ENCODE results near the gene TMEM117.
"Not testable (repeated sequence)": the region's sequence is repeated elsewhere in the genome, so short reads cannot be mapped to it uniquely, and the experiment has no call there.

TMEM117 gene

DNA sequence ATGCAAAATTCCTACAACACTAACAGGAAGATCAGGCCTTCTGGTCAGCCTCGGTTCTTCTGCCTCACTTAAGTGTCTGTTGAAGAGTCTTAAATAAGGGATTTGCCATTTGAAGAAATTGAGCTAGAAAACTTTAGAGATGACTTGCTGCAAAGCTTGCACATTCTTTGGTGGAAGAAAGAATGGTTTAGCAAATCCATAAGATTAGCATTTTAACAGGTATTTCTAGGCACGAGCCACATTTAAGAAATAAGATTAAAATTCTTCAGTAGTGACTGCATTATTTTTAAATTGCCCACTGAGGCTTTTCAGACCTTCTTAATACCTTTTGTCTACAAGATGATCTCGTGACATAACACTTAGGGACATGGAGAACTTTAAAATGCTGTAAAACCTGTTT is 327.1 kb downstream of the TMEM117 start:
- in situ Hi-C loops (cut with HindIII; ENCODE audit: low sequenced_read_pairs), result no loop called here

DNA sequence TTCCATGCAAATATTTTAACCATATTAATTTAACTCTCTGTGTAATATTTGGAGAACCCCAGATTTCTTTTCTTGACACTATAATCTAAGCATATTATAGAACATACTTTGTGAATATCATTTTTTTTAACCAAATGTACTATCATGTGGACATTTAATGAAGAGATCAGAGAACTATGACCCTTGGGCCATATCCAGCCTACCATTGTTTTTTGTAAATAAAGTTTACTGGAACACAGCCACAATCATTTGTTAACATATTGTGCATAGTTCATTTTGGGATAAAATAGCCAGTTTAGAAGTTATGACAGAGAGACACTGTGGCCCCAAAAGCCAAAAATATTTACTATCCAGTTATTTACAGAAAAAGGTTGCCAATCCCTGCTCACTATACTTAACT is 338.2 kb downstream of the TMEM117 start:
- in situ Hi-C loops (cut with HindIII; ENCODE audit: low sequenced_read_pairs), result no loop called here

DNA sequence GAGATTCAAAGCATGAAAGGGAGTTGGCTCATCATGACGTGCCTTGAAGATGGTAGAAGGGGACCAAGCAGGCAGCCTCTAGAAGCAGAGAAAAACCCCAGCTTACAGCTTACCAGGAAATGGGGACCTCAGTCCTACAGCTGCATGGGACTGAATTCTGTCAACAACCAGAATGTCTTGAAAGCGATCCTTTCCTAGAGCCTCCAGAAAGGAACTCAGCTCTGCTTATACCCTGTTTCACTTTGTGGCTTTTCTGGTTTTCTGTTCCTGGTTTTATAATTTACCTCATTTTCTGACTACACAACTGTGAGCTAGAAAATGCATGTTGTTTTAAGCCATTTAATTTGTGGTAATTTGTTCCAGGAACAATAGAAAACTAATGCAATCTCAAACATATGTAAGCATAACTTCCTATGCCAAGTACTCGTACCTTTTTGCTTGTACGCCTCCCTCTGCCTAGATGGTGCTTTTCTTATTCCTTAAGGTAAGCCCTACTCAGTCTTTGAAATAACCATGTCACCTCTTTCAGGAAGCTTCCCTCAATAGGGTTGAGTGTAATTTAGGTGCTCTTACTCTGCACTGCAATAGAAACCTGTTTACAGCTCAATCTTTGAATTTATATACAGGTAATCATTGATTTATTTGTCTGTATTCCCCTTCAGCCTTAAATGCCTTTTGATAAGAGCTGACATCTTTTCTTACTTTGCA is 348.8 kb downstream of the TMEM117 start:
- in situ Hi-C loops (cut with HindIII; ENCODE audit: low sequenced_read_pairs), result no loop called here

DNA sequence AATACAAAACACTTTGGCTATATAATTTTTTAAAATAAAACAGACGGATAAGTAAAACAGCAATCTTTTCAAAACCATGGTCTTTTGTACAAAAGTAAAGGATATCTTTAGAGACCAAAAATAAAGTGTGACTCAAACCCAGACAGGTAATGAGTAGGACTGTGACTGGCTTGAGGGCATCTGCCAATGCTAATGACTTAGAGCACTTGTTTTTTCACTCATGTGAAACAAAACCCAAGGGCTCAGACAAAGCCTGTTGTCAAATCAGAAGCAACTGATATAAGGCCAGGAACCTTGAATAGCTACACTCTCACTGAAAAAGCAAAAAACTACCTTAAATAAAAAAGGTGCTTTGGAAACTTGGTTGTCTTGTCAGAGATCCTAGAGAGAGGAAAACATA is 357.4 kb downstream of the TMEM117 start:
- in situ Hi-C loops (cut with HindIII; ENCODE audit: low sequenced_read_pairs), result no loop called here

DNA sequence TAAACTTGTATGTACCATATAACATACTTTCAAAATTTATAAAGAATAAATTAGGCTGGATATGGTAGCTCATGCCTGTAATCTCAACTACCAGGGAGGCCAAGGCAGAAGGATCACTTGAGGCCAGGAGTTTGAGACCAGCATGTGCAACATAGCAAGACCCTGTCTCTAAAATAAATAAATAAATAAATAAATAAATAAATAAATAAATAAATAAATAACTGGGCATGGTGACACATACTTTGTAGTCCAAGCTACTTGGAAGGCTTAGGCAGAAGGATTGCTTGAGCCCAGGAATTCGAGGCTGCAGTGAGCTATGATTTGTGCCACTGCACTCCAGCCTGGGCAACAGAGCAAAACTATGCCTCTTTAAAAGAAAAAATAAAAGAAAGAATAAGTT is 359.8 kb downstream of the TMEM117 start:
- in situ Hi-C loops (cut with HindIII; ENCODE audit: low sequenced_read_pairs), result not testable (repeated sequence)

DNA sequence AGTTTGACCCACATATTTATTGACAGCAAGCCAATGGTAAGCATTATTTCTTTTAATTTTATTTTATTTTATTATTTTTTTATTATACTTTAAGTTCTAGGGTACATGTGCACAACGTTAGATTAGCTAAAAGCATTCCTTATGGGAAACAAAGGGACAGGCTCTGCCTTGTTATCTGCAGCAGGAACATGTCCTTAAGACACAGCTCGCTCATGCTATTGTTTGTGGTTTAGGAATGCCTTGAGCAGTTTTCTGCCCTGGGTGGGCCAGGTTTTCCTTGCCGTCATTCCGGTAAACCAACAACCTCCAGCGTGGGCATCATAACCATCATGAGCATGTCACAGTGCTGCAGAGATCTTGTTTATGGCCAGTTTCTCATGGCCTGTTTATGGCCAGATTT is 370.2 kb downstream of the TMEM117 start:
- in situ Hi-C loops (cut with HindIII; ENCODE audit: low sequenced_read_pairs), result no loop called here

DNA sequence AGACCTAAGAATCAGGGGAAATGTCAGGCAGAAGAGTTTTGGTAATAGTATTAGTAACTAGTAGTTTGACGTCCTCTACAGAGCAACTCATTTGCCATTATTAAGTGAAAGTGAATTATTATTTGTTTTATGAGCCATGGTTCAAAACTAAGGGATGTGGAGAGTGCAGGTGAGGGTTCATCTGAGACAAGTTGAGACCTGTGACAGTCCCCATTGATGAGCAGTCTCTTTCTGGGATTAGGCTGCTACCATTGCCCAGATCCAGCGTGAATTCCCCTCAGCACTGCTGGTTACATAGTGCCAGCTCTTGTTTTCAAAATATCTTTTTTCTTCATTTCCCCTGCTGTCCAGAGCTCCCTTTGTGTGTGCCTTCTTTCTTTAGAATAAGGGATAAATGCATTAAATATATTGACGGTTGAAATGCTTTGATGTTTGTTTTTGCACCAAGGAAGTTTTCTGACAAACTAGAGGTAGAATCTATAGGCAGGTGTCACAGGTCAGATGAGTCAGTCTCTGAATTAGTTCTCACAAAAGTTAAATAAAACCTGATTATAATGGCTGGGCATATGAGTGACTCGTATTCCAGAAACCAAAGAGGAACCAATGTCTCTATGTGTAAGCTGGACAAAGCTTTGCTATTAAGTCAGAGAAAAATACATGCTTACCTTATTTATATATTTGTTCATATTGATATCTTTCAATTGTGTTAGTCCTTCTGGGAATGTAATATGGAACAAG is 381.4 kb downstream of the TMEM117 start:
- in situ Hi-C loops (cut with HindIII; ENCODE audit: low sequenced_read_pairs), result no loop called here

DNA sequence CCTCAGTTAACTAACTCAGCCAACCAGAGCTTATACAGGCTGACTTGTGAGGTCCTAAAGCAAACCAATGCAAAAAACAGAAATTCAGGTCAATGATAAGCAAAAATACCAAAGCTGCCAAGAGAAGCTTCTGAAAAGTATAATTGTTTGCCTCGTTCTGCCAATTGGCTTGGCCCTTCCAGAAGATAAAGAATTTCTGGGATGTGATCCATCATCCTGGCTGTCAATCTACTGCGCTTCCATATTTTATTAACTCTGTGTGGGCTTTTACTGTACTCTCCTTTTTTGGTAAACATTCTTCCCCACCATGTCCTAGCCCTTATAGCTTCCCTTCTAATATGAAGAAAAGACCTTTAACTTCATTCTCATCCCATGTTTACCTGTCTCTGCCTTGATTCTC is 387.9 kb downstream of the TMEM117 start:
- in situ Hi-C loops (cut with HindIII; ENCODE audit: low sequenced_read_pairs), result no loop called here

DNA sequence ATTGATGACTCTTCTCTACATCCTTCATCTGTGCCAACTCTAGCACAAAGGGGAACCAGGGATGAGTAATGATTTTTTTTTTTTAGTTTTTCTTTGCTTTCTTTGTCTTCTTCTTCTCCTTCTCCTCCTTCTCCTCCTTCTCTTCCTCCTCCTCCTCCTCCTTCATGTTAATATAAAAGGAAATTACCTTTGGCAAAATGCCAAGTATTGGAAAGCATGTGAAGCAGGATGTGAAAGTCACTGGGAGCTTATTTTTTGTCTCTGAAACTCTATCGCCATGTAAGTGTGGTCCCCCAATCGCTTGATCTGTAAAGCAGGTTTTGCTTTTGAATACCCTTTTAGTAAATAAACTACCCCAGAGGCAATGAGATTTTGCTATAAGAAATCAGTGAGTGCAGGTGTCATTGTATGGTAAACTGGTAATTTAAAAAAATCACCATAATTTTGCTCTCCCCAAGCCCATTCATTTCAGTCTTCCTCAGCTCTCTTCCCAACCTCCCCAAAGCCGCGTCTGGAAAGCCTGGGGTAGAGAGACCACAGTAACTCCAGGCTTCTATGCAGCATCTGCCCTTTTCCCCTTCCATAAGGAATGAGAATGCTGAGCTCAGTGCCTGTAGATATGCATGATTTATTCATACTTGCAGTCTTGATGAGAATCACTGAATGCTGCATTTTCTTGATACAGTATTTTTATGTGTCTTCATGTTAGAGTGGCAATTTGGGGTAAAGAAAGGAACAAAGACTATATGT is 388.7 kb downstream of the TMEM117 start:
- in situ Hi-C loops (cut with HindIII; ENCODE audit: low sequenced_read_pairs), result no loop called here

DNA sequence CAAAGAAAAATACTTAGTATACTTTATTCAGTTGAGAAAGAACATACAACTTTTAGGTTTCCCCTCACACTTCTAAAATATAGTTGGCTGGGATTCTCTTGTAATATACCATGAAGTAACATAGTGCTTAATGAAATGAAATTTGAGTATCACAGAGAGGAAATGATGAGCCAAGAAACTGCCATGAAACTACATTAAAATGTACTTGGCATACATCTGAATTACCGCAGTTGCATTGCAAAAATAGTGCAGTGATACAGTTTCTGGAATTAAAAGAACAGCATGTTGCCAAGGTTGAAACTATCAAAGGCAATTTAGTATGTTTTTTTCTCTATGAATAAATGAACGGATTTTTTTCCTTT is 389.2 kb downstream of the TMEM117 start:
- in situ Hi-C loops (cut with HindIII; ENCODE audit: low sequenced_read_pairs), result no loop called here

DNA sequence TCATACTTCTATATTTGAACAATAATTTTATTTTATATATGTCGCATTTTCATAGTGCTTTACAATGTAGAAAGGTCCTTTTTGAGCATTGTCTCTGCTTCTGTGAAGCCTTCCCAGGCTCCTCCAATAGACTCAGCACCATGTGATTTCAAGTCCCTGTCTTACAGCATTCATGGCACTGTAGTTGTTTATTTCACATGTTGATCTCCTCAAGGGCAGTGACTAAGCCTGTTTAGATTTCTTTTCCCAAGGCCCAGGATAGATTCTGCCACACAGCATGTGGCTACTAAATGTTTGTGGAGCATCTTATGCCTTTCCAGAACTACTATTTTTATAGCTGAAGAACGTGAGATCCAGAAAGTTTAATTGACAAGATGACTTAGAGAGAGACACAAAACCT is 391.7 kb downstream of the TMEM117 start:
- in situ Hi-C loops (cut with HindIII; ENCODE audit: low sequenced_read_pairs), result no loop called here

DNA sequence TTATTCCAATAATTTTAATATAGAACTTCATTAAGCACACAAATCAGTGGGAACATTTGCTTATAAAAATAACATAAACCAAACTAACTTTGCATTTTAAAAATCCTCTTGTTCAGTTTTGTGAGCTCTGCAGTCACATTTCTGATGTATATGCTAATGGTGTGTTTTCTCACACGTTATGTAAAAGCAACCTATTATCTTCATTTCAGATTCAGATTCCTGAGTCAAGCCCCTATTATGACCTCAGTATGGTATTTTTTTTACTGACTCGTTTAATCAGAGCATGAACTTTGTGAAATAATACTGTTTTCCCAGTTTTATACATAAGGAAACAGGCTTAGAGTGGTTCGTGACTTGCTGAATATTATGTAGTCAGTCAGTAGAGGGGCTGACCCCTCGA is 394.0 kb downstream of the TMEM117 start:
- in situ Hi-C loops (cut with HindIII; ENCODE audit: low sequenced_read_pairs), result no loop called here

DNA sequence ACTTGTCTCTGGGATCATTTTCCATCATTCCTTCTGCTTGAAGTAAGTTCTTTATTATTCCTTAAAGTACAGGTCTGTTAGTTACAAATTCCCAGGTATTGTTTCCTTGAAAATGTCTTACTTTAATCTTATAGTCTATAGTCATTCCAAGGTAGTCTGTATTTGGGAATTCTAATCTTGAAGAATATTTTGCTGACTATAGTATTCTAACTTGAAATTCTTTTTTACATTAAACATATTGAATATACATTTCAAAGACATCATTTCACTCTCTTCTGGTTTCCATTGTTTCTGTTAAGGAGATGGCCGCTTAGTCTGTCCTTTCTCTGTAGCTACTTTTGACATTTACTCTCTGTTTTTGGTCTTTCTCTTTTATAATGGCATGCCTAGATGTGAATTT is 399.8 kb downstream of the TMEM117 start:
- in situ Hi-C loops (cut with HindIII; ENCODE audit: low sequenced_read_pairs), result no loop called here

DNA sequence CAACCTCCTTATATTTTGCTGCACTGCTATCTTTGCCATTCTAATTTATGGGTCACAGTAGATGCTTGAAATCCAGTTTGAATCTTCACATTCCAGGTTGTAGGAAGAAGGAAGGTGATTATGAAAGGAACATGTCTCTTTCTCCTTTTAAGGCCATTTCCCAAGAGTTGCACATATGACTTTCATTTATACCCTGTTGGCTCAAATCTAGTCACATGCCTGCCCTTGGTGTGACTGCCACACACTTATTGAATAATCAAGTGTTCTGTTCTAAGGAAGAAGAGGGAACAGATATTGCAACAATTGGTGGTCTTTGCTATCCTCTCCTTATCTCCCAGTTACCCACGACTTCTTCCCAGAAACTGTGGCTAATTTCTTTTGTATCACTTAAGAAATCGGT is 404.3 kb downstream of the TMEM117 start:
- in situ Hi-C loops (cut with HindIII; ENCODE audit: low sequenced_read_pairs), result no loop called here

DNA sequence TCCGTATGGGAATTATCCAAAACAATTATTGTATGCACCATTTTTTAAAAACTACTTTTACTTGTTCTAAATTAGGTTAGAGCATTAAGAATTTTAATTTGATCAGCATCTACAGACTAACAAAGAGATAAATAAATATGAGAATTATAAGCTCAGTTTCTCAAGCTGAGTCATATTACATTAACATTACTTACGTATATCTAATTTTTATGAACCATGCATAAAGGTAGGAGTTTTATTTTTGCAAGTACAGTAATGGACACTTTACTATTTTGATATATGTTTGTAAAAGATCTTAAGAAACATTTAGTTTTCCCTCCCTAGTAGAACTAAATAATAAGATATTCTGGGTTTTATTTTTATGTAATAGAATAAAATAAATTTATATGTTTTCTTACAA is 410.1 kb downstream of the TMEM117 start:
- in situ Hi-C loops (cut with HindIII; ENCODE audit: low sequenced_read_pairs), result no loop called here

DNA sequence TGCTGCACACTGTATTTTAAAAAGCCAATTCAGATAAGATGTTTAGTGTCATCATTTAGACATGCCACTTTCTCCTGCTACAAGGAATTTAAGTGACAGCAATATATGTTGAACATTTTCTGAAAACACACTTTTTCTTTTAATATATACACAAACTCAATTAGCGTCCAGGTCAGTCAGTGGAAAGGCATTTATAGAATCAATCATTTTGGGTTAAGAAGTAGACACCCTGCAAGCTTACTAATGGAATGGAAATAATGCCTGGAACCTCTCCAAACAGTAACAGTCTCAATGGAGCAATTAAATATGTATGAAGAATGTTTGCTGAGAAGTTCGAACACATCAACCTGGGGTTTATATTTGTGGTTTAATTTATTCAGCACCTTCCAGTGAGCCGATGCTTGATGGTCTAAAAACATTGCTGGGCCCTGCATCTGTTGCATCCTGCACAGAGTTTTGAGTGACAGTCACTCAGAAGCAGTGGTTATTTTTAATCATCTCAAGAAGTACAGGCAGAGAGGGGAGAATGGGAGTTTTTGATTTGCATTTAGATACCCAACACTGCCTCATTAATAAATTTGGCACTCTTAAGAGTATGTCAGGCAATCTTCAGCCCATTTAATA is 410.7 kb downstream of the TMEM117 start:
- in situ Hi-C loops (cut with HindIII; ENCODE audit: low sequenced_read_pairs), result no loop called here

DNA sequence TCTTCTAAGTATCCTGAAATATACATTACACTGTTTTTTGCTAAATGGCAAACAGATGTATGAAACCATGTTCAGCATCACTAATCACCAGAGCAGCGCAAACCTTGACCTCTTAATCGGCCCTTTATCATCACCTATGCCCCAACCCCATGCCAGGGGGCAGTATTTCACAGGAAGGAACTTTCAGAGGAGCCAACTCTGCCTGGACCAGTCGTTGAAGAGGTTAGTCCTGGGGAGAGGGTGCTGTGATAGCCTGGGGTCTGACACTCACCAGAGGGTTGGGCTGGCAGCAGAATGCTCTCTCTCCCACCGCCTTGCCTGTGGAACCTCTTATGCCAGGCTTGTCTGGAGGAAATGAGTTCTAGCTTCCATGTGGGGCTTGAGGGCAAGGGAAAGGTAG is 411.7 kb downstream of the TMEM117 start:
- in situ Hi-C loops (cut with HindIII; ENCODE audit: low sequenced_read_pairs), result no loop called here

DNA sequence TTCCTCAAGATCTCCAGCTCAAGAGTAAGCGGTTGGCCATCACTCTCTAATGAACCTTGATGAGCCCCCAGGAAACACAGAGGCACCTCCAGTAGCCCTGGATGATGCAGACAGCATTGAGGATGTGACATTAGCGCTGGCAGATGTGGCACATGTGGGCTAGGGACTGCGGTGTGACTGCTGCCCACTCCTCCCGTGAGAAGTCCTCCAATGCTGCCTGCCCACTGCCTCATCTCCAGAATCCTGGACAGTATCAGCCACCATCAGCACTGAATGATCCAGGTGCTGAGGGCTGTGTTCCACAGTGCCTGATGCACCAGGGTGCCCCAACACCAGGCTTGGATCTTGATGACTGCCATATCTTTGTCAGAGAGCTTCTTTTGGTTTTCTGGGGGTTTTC is 412.6 kb downstream of the TMEM117 start:
- in situ Hi-C loops (cut with HindIII; ENCODE audit: low sequenced_read_pairs), result no loop called here

DNA sequence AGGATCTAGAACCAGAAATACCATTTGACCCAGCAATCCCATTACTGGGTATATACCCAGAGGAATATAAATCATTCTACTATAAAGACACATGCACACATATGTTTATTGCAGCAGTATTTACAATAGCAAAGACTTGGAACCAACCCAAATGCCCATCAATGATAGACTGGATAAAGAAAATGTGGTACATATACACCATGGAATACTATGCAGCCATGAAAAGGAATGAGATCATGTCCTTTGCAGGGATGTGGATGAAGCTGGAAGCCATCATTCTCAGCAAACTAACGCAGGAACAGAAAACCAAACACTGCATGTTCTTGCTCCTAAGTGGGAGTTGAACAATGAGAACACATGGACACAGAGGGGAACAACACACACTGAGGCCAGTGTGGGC is 414.6 kb downstream of the TMEM117 start:
- in situ Hi-C loops (cut with HindIII; ENCODE audit: low sequenced_read_pairs), result not testable (repeated sequence)

DNA sequence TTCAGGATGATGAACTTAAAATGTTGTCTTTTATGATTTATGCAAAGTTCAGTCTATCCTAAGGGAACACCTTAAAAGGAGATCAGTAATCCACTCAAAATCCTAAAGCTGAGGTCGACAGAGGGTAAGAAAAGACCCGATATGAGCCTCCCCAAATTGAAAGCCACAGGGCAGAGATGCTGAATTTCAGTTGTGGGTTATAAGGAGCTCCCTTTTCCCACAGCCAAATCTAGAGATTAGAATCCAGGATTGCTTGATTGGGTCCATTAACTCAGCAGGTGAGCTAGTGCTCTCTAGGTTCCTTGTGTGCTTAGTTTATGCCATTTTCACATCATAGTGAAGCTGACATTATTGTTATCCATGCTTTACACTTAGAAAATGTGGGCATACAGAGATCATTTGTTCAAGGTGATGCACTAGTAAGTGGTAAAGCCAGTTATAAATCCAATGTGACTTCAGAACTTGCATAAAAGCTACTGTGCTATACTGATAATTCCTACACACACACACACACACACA is 417.5 kb downstream of the TMEM117 start:
- in situ Hi-C loops (cut with HindIII; ENCODE audit: low sequenced_read_pairs), result no loop called here

DNA sequence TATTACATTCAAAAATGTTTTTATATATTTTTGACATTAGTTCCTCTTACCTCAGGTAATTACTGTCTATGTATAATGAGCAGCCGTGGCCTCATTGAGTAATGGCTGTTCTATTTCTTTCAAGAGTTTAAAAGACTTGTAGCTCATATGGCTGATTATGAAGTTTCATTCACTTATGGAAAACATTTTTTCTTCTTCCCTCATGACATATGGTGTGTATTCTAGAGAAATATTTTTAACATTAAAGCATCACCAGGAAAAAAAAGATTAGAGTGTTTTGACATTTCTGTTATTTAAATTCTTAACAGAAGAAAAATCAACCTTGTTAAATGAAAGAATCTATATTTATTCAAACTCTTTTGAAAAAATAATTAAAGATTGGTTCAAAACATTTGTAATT is 422.4 kb downstream of the TMEM117 start:
- in situ Hi-C loops (cut with HindIII; ENCODE audit: low sequenced_read_pairs), result no loop called here
